GM23338 (cell line): ENCODE measurements around the gene PTGIS.

ENCODE experiments used
- CREB1 ChIP-seq: fragments of 250-450 bp; sonication (Bioruptor Pico); IDR thresholded peaks from 2 replicates; pipeline ENCODE4 v1.5.0; 2020; ENCODE audit warnings: low read depth, mild to moderate bottlenecking, moderate library complexity
- CTCF ChIP-seq, 2 experiments: fragments of 200-600 bp in 1 of 2; sonication (generic) in 1 of 2; conservative IDR thresholded peaks; 2 replicates each; pipeline versions ENCODE4 v1.5.1 to v1.6.1; 2016 to 2017; ENCODE audit warnings: antibody characterized with exemption in 2 of 2, low read depth in 2 of 2, mild to moderate bottlenecking in 2 of 2, moderate library complexity in 1 of 2
- ETS1 ChIP-seq: IDR thresholded peaks from 2 replicates; pipeline ENCODE4 v1.6.1; 2016; ENCODE audit warnings: antibody characterized with exemption
- EZH2 ChIP-seq: fragments of 200-600 bp; sonication (generic); IDR thresholded peaks from one replicate; pipeline ENCODE4 v1.8.0; 2017; ENCODE audit warnings: antibody characterized with exemption, mild to moderate bottlenecking, low read depth; ENCODE audit not compliant: unreplicated experiment
- EZH2phosphoT487 ChIP-seq: fragments of 200-600 bp; sonication (generic); IDR thresholded peaks from one replicate; pipeline ENCODE4 v1.8.1; 2018; ENCODE audit warnings: antibody characterized with exemption; ENCODE audit not compliant: unreplicated experiment
- NANOG ChIP-seq: IDR thresholded peaks from 2 replicates; pipeline ENCODE4 v1.6.1; 2016; ENCODE audit warnings: antibody characterized with exemption, borderline replicate concordance
- POLR2AphosphoS5 ChIP-seq: IDR thresholded peaks from 2 replicates; pipeline ENCODE4 v1.6.1; 2016; ENCODE audit warnings: antibody characterized with exemption, low read depth
- REST ChIP-seq: IDR thresholded peaks from one replicate; pipeline ENCODE4 v1.6.1; 2018; ENCODE audit warnings: antibody characterized with exemption; ENCODE audit not compliant: unreplicated experiment
- ZNF114 ChIP-seq: fragments of 250-450 bp; sonication (Bioruptor Pico); IDR thresholded peaks from 2 replicates; pipeline ENCODE4 v1.5.0; 2020; ENCODE audit warnings: mild to moderate bottlenecking, moderate library complexity
- ZNF331 ChIP-seq: fragments of 250-450 bp; sonication (Bioruptor Pico); IDR thresholded peaks from 2 replicates; pipeline ENCODE4 v1.5.0; 2020; ENCODE audit warnings: low read depth, mild to moderate bottlenecking, moderate library complexity
- ZNF462 ChIP-seq: fragments of 250-450 bp; sonication (Bioruptor Pico); IDR thresholded peaks from 2 replicates; pipeline ENCODE4 v1.5.0; 2020; ENCODE audit warnings: mild to moderate bottlenecking, moderate library complexity

- no peak for TF ChIP-seq ZNF331 (CRISPR knock-in tag)
- no peak for TF ChIP-seq EZH2
- TF ChIP-seq CTCF (conservative IDR thresholded peaks at IDR 0.05; ENCODE audit: low read depth in 2 of 2) = no peak
- TF ChIP-seq POLR2AphosphoS5 = no peak
- no peak for TF ChIP-seq REST
- no peak for TF ChIP-seq ZNF114 (CRISPR knock-in tag)
- no peak for TF ChIP-seq EZH2phosphoT487
- no peak for TF ChIP-seq NANOG
- no peak for TF ChIP-seq CREB1 (CRISPR knock-in tag)
- TF ChIP-seq ETS1 = no peak
- no peak for TF ChIP-seq ZNF462 (CRISPR knock-in tag)
Measured at GRCh38 chr20:49486064-49486463, 81.9 kb downstream of the PTGIS start.
